Esophagus (tissue), 2 donors: ENCODE results near the gene SF1. TPM values are rescaled to one million over a fixed set of nuclear protein-coding genes. Genes with fewer than 3 reads are reported as not detected.

Source experiments
- H3K27ac ChIP-seq, 2 donors: one replicate each; pipeline ENCODE4 v1.5.1; 2013; ENCODE audit warnings: low read depth in 2 of 2, mild to moderate bottlenecking in 2 of 2, inconsistent platforms in 1 of 2, low read length in 1 of 2, moderate library complexity in 1 of 2
- H3K27me3 ChIP-seq, 2 donors: one replicate each; pipeline ENCODE4 v1.6.1; 2013; ENCODE audit warnings: low read length in 2 of 2, control low read depth in 1 of 2, mild to moderate bottlenecking in 1 of 2; ENCODE audit not compliant: insufficient read depth in 2 of 2, control insufficient read depth in 1 of 2
- H3K36me3 ChIP-seq, 2 donors: one replicate each; pipeline ENCODE4 v1.6.1; 2013; ENCODE audit warnings: low read length in 1 of 2; ENCODE audit not compliant: control insufficient read depth in 2 of 2, insufficient read depth in 2 of 2
- H3K4me1 ChIP-seq, 2 donors: one replicate each; pipeline ENCODE4 v1.6.1; 2013; ENCODE audit warnings: low read length in 1 of 2; ENCODE audit not compliant: control insufficient read depth in 2 of 2, insufficient read depth in 2 of 2
- H3K4me3 ChIP-seq, 2 donors: one replicate each; pipeline ENCODE4 v1.5.1; 2013; ENCODE audit warnings: low read length in 2 of 2, mild to moderate bottlenecking in 2 of 2, low read depth in 1 of 2, moderate library complexity in 1 of 2
- H3K9me3 ChIP-seq, 2 donors: one replicate each; pipeline ENCODE4 v1.6.1; 2013; ENCODE audit warnings: mild to moderate bottlenecking in 2 of 2, low read depth in 1 of 2, low read length in 1 of 2, moderate library complexity in 1 of 2; ENCODE audit not compliant: control insufficient read depth in 2 of 2, insufficient read depth in 1 of 2
- WGBS, 2 donors: extraction: QIAGEN DNeasy Blood & Tissue Kit; methylation state at CpG; one replicate each; pipeline ENCODE4 v1.1.7; 2013; 5-methylcytosine and 5-hydroxymethylcytosine counted together
- polyA plus RNA-seq, 2 donors: library from polyadenylated mRNA; stranded (reverse); fragments of 200-250 nt; gene quantifications; one replicate each; pipeline ENCODE4 v1.2.3, GENCODE V29; 2013
- donor health status: healthy with polysubstance abuse.
- donor health status: Bipolar disorder and iron deficiency.

SF1 gene
- polyA plus RNA-seq, 2 donors: 79.0 to 88.0 TPM

- 91 to 92% methylated on average over 10 of the region's 10 CpGs for WGBS, 2 donors
- Histone ChIP-seq H3K27ac (no peak overlapping the region), H3K9me3 (no peaks in the 10 kb centered on the region), H3K27me3 (no peaks in the 10 kb centered on the region), H3K4me1 (no peaks in the 10 kb centered on the region), H3K36me3 (peaks cover 0 to 27% of the 10 kb centered on the region in 2 donors), H3K4me3 (no peak overlapping the region)
Measured at GRCh38 chr11:64794526-64794925, 16.2 kb upstream of the SF1 start.

- Histone ChIP-seq H3K9me3 (no peaks in the 10 kb centered on the region), H3K36me3 (peaks cover 0 to 23% of the 10 kb centered on the region in 2 donors), H3K27ac (no peak overlapping the region), H3K27me3 (no peaks in the 10 kb centered on the region), H3K4me3 (no peak overlapping the region), H3K4me1 (no peaks in the 10 kb centered on the region)
- WGBS, 2 donors: 74% methylated on average over 11 of the region's 11 CpGs
Measured at GRCh38 chr11:64793271-64794160, 15.2 kb upstream of the SF1 start.

- WGBS, 2 donors: 86 to 92% methylated on average over 4 of the region's 4 CpGs
- no peaks in the 10 kb centered on the region for H3K4me1 ChIP-seq
- no peak overlapping the region for H3K27ac ChIP-seq
- H3K27me3 ChIP-seq: no peaks in the 10 kb centered on the region
- H3K36me3 ChIP-seq: peaks cover 0 to 23% of the 10 kb centered on the region in 2 donors
- H3K9me3 ChIP-seq: no peaks in the 10 kb centered on the region
- no peak overlapping the region for H3K4me3 ChIP-seq
Measured at GRCh38 chr11:64792482-64792881, 14.1 kb upstream of the SF1 start.

- H3K27me3 ChIP-seq: no peaks in the 10 kb centered on the region
- H3K4me3 ChIP-seq: no peak overlapping the region
- H3K9me3 ChIP-seq: no peaks in the 10 kb centered on the region
- H3K36me3 ChIP-seq: peaks cover 0 to 19% of the 10 kb centered on the region in 2 donors
- WGBS, 2 donors: 85 to 91% methylated on average over 14 of the region's 14 CpGs
- no peaks in the 10 kb centered on the region for H3K4me1 ChIP-seq
- H3K27ac ChIP-seq: no peak overlapping the region
Measured at GRCh38 chr11:64791781-64792291, 13.5 kb upstream of the SF1 start.

- Histone ChIP-seq H3K9me3 (no peaks in the 10 kb centered on the region), H3K4me3 (no peak overlapping the region), H3K36me3 (peaks cover 0 to 12% of the 10 kb centered on the region in 2 donors), H3K27ac (no peak overlapping the region), H3K27me3 (no peaks in the 10 kb centered on the region), H3K4me1 (no peaks in the 10 kb centered on the region)
- 87 to 90% methylated on average over 25 of the region's 25 CpGs for WGBS, 2 donors
Measured at GRCh38 chr11:64790205-64791095, 12.1 kb upstream of the SF1 start.

GRCh38 chr11:64789331-64790204 lies 11.2 kb upstream of the SF1 start:
- H3K36me3 ChIP-seq: peaks cover 0 to 12% of the 10 kb centered on the region in 2 donors
- H3K4me1 ChIP-seq: no peaks in the 10 kb centered on the region
- no peaks in the 10 kb centered on the region for H3K9me3 ChIP-seq
- no peaks in the 10 kb centered on the region for H3K27me3 ChIP-seq
- H3K27ac ChIP-seq: no peak overlapping the region
- WGBS, 2 donors: 89 to 91% methylated on average over 15 of the region's 15 CpGs
- H3K4me3 ChIP-seq: no peak overlapping the region

- Histone ChIP-seq H3K4me1 (no peaks in the 10 kb centered on the region), H3K27ac (no peak overlapping the region), H3K4me3 (no peak overlapping the region), H3K27me3 (no peaks in the 10 kb centered on the region), H3K36me3 (peaks cover 0 to 12% of the 10 kb centered on the region in 2 donors), H3K9me3 (no peaks in the 10 kb centered on the region)
- WGBS, 2 donors: 83 to 85% methylated on average over 9 of the region's 9 CpGs
Measured at GRCh38 chr11:64788321-64789215, 10.2 kb upstream of the SF1 start.

- no peak overlapping the region for H3K27ac ChIP-seq
- WGBS, 2 donors: 44% methylated on average over 15 of the region's 15 CpGs
- H3K4me1 ChIP-seq: no peaks in the 10 kb centered on the region
- no peaks in the 10 kb centered on the region for H3K9me3 ChIP-seq
- H3K36me3 ChIP-seq: peaks cover 0 to 12% of the 10 kb centered on the region in 2 donors
- H3K27me3 ChIP-seq: no peaks in the 10 kb centered on the region
- H3K4me3 ChIP-seq: no peak overlapping the region
Measured at GRCh38 chr11:64787526-64788320, 9.4 kb upstream of the SF1 start.
